Measurements from ENCODE around the gene KHDC1L. TPM values are rescaled to one million over a fixed set of nuclear protein-coding genes. Genes with fewer than 3 reads are reported as not detected.

KHDC1L gene
- total and polyA plus RNA-seq, 2 donors (not counting 1 experiment from before 2014, with no cell fraction given): not detected

- Mint-ChIP-seq H3K4me3 (no peak overlapping the region), H3K27me3 (no peaks in the 10 kb centered on the region), H3K9me3 (ENCODE audit: insufficient read depth) (no peaks in the 10 kb centered on the region), H3K4me1 (peaks cover 12% of the 10 kb centered on the region), H3K27ac (no peak overlapping the region)
- Histone ChIP-seq H3K9me3 (ENCODE audit: control extremely low read depth in 1 of 3, control insufficient read depth in 2 of 3, insufficient read depth in 1 of 3, low read length in 2 of 3) (no peaks in the 10 kb centered on the region), H3K4me3 (ENCODE audit: control extremely low read depth in 1 of 5, extremely low read depth in 1 of 5, insufficient read depth in 1 of 5, low read depth in 2 of 5, low read length in 4 of 5) (peak overlapping the region in 1 of 5 experiments; percentile 1), H2AFZ (ENCODE audit: insufficient read depth, low read depth, low read length, poor library complexity, severe bottlenecking) (no peak overlapping the region), H4K20me1 (ENCODE audit: control insufficient read depth, insufficient read depth, low read length, poor library complexity, severe bottlenecking) (no peaks in the 10 kb centered on the region), H3K4me2 (replicated peaks; ENCODE audit: low read depth, low read length, poor library complexity, severe bottlenecking) (peak overlapping the region; percentile 45), H3K27me3 (replicated peaks in 1 of 4; ENCODE audit: control extremely low read depth in 1 of 4, control insufficient read depth in 3 of 4, insufficient read depth in 4 of 4, low read length in 3 of 4) (no peaks in the 10 kb centered on the region), H3K9ac (ENCODE audit: low read length) (peak overlapping the region; percentile 28), H3K36me3 (replicated peaks in 1 of 2; ENCODE audit: control extremely low read depth in 1 of 2, control insufficient read depth in 1 of 2, extremely low read depth in 1 of 2, insufficient read depth in 2 of 2, low read length in 1 of 2) (no peaks in the 10 kb centered on the region), H3K4me1 (ENCODE audit: control insufficient read depth in 2 of 2, insufficient read depth in 2 of 2, low read length in 2 of 2) (peaks cover 29 to 32% of the 10 kb centered on the region in 2 donors), H3K79me2 (ENCODE audit: control insufficient read depth, insufficient read depth, low read length) (no peaks in the 10 kb centered on the region), H3K27ac (ENCODE audit: low read length in 2 of 2) (no peak overlapping the region)
- TF ChIP-seq CTCF (IDR thresholded peaks at IDR 0.05): no peak
- TF ChIP-seq EZH2 (IDR thresholded peaks at IDR 0.05; ENCODE audit: borderline replicate concordance, insufficient read depth, low read depth, low read length, poor library complexity, severe bottlenecking): no peak
- peak; percentile 34 for DNase-seq
- CTCF ChIA-PET: interaction anchor here (0.6 to 1.7 kb wide), 8 partner anchors 13 to 765 kb away, joined by 3 to 10 read pairs (median 4); partner anchors contain the start of gene KCNQ5
- WGBS (ENCODE audit: insufficient coverage): no CpG with 5 or more reads among the region's 5 CpGs
- POLR2A ChIA-PET: interaction anchor here (0.5 kb wide), 1 partner anchor 12 kb away, joined by 5 read pairs; no protein-coding TSS in a partner anchor
- ATAC-seq (ENCODE audit: low read depth): peak; percentile 53
- intact Hi-C loops (cut with micrococcal nuclease): no loop called here
Measured at GRCh38 chr6:73177221-73177944, 47.9 kb downstream of the KHDC1L start.

DNA sequence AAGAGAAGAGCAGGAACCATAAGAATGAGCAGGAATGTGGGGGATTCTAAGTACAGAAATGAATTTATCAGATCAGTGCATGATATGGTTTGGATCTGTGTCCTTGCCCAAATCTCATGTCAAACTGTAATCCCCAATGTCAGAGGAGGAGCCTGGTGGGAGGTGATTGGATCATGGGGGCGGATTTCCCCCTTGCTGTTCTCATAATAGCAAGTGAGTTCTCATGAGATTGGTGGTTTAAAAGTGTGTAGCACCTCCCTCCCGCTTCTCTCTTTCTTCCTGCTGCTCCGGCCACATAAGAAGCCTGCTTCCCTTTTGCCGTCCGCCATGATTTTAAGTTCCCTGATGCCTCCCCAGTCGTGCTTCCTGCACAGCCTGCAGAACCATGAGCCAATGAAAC, 49.2 kb downstream of the KHDC1L start:
- no peak overlapping the region for H3K4me3 ChIP-seq (ENCODE audit: control extremely low read depth in 1 of 5, extremely low read depth in 1 of 5, insufficient read depth in 1 of 5, low read depth in 2 of 5, low read length in 4 of 5)
- Mint-ChIP-seq H3K9me3 (ENCODE audit: insufficient read depth) (no peaks in the 10 kb centered on the region), H3K27me3 (no peaks in the 10 kb centered on the region), H3K4me1 (peaks cover 11% of the 10 kb centered on the region), H3K4me3 (no peak overlapping the region), H3K27ac (no peak overlapping the region)
- peaks cover 29 to 32% of the 10 kb centered on the region in 2 donors for H3K4me1 ChIP-seq (ENCODE audit: control insufficient read depth in 2 of 2, insufficient read depth in 2 of 2, low read length in 2 of 2)
- CTCF ChIA-PET: interaction anchor here (1.4 kb wide), 1 partner anchor 556 kb away, joined by 3 read pairs; no protein-coding TSS in a partner anchor
- H4K20me1 ChIP-seq (ENCODE audit: control insufficient read depth, insufficient read depth, low read length, poor library complexity, severe bottlenecking): no peaks in the 10 kb centered on the region
- H3K79me2 ChIP-seq (ENCODE audit: control insufficient read depth, insufficient read depth, low read length): no peaks in the 10 kb centered on the region
- intact Hi-C loops (cut with micrococcal nuclease): no loop called here
- no peaks in the 10 kb centered on the region for H3K27me3 ChIP-seq (replicated peaks in 1 of 4; ENCODE audit: control extremely low read depth in 1 of 4, control insufficient read depth in 3 of 4, insufficient read depth in 4 of 4, low read length in 3 of 4)
- H3K4me2 ChIP-seq (replicated peaks; ENCODE audit: low read depth, low read length, poor library complexity, severe bottlenecking): peak overlapping the region; percentile 45
- H3K9me3 ChIP-seq (ENCODE audit: control extremely low read depth in 1 of 3, control insufficient read depth in 2 of 3, insufficient read depth in 1 of 3, low read length in 2 of 3): no peaks in the 10 kb centered on the region
- POLR2A ChIA-PET: no interaction called here
- TF ChIP-seq CTCF (IDR thresholded peaks at IDR 0.05) (no peak), EZH2 (IDR thresholded peaks at IDR 0.05; ENCODE audit: borderline replicate concordance, insufficient read depth, low read depth, low read length, poor library complexity, severe bottlenecking) (no peak)
- 83% methylated on average over 5 of the region's 6 CpGs for WGBS (ENCODE audit: insufficient coverage)
- H2AFZ ChIP-seq (ENCODE audit: insufficient read depth, low read depth, low read length, poor library complexity, severe bottlenecking): no peak overlapping the region
- ATAC-seq (ENCODE audit: low read depth): no peak
- peak overlapping the region; percentile 28 for H3K9ac ChIP-seq (ENCODE audit: low read length)
- H3K36me3 ChIP-seq (replicated peaks in 1 of 2; ENCODE audit: control extremely low read depth in 1 of 2, control insufficient read depth in 1 of 2, extremely low read depth in 1 of 2, insufficient read depth in 2 of 2, low read length in 1 of 2): no peaks in the 10 kb centered on the region
- H3K27ac ChIP-seq (ENCODE audit: low read length in 2 of 2): no peak overlapping the region
- no peak for DNase-seq

Data from B cell (primary cell).